DMS153 treated with DMSO at 0.1 percent for 48 hours (cell line): Measurements from ENCODE around the gene RPS19.
"Not testable (repeated sequence)": the region's sequence is repeated elsewhere in the genome, so short reads cannot be mapped to it uniquely, and the experiment has no call there.

ENCODE experiments used
- DNase-seq: peaks from one replicate; lab custom pipeline; 2025; ENCODE audit not compliant: unreplicated experiment; lab: John Stamatoyannopoulos, UW

RPS19 gene

GRCh38 chr19:41859213-41859617, 840 bp upstream of the RPS19 start:
- no peak for DNase-seq

- DNase-seq = no peak
These were observed 512 bp downstream of the RPS19 start for GRCh38 chr19:41860419-41861115.

GRCh38 chr19:41861116-41861768, 1.2 kb downstream of the RPS19 start:
- DNase-seq = no peak

GRCh38 chr19:41861846-41862245, 1.8 kb downstream of the RPS19 start:
- no peak for DNase-seq

GRCh38 chr19:41862445-41862986, 2.5 kb downstream of the RPS19 start:
- DNase-seq = no peak

GRCh38 chr19:41863209-41863931, 3.3 kb downstream of the RPS19 start:
- no peak for DNase-seq

- DNase-seq = no peak
These were observed 4.3 kb downstream of the RPS19 start for GRCh38 chr19:41864374-41864773.

GRCh38 chr19:41866284-41866683, 6.2 kb downstream of the RPS19 start:
- no peak for DNase-seq

- no peak for DNase-seq
These were observed 8.3 kb downstream of the RPS19 start for GRCh38 chr19:41868120-41868988.

GRCh38 chr19:41868989-41869300, 8.9 kb downstream of the RPS19 start:
- no peak for DNase-seq

- DNase-seq = no peak
These were observed 9.4 kb downstream of the RPS19 start for GRCh38 chr19:41869374-41869955.

- no peak for DNase-seq
These were observed 10.4 kb downstream of the RPS19 start for GRCh38 chr19:41870401-41870873.

- DNase-seq = no peak
These were observed 11.7 kb downstream of the RPS19 start for GRCh38 chr19:41871573-41872383.

GRCh38 chr19:41872384-41872774, 12.3 kb downstream of the RPS19 start:
- DNase-seq = no peak

GRCh38 chr19:41872775-41873647, 13.0 kb downstream of the RPS19 start:
- peak; percentile 68 for DNase-seq

- DNase-seq = not testable (repeated sequence)
These were observed 15.9 kb downstream of the RPS19 start for GRCh38 chr19:41875973-41876372.

- DNase-seq = no peak
These were observed 17.1 kb downstream of the RPS19 start, which contains the start of gene CD79A for GRCh38 chr19:41876847-41877832. Gene CD79A, plus strand, starts transcription at chr19:41877279. Its CDS starts 26 bp downstream, at chr19:41877305.
